ENCODE measurements around the gene EPAS1. TPM values are rescaled to one million over a fixed set of nuclear protein-coding genes. Genes with fewer than 3 reads are reported as not detected.

Gene EPAS1
- total and polyA plus RNA-seq, 2 of the 13 experiments (the other 11 are each of a cell fraction or from before 2014, with no cell fraction given): 47.1 to 182 TPM

DNA sequence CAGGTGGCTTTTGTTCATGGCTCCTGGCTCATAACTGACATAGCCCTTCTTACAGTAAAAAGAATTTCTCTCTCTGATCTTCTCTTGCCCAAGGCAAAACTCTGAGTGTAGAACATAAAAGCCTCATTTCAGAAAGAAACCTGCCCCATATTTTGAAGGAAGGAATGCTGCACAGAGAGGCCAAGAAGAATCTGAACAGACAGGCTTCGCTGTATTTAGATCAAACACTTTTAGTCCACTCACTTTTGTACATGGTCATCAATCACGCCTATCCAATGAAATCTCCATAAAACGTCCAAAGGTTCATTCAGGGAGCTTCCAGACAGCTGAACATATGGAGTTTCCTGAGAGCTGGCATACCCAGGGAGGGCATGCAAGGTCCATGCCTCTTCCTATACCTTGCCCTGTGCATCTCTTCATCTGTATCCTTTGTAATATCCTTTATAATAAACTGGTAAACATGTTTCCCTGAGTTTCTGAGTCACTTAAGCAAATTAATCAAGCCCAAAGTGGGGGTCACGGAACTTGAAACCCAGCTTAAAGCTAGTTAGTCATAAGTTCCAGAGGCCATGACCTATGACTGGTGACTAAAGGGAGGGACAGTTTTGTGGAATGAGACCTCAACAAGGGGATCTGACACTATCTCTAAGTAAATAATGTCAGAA, 119.7 kb downstream of the EPAS1 start (continued):
- TF ChIP-seq RBM39 (IDR thresholded peaks at IDR 0.05; ENCODE audit: low read depth, low read length, poor library complexity, severe bottlenecking): no peak
- TF ChIP-seq HOXA5 (CRISPR knock-in tag; IDR thresholded peaks at IDR 0.05): 0 out of 2 replicates have a peak, but pooled peaks have one; percentile 2
- TF ChIP-seq RXRA (CRISPR knock-in tag; IDR thresholded peaks at IDR 0.05): peak; percentile 52; the same call in 1 of the 2 replicates
- TF ChIP-seq ZNF839 (CRISPR knock-in tag; IDR thresholded peaks at IDR 0.05; ENCODE audit: borderline replicate concordance): no peak
- no peak for TF ChIP-seq JARID2 (CRISPR knock-in tag; IDR thresholded peaks at IDR 0.05; ENCODE audit: insufficient replicate concordance)
- TF ChIP-seq ZNF143 (CRISPR knock-in tag; IDR thresholded peaks at IDR 0.05): no peak; the same call in 1 of the 2 replicates
- TF ChIP-seq ZFP90 (CRISPR knock-in tag; IDR thresholded peaks at IDR 0.05; ENCODE audit: borderline replicate concordance): no peak
- TF ChIP-seq FLYWCH1 (CRISPR knock-in tag; IDR thresholded peaks at IDR 0.05): no peak
- TF ChIP-seq ASH2L (IDR thresholded peaks at IDR 0.05; ENCODE audit: insufficient read length, low read depth, low read length): peak; percentile 58
- no peak for TF ChIP-seq ZNF431 (CRISPR knock-in tag; IDR thresholded peaks at IDR 0.05; ENCODE audit: borderline replicate concordance, low read depth)
- no peak; the same call in 1 of the 2 replicates for TF ChIP-seq KAT8 (CRISPR knock-in tag; IDR thresholded peaks at IDR 0.05)
- TF ChIP-seq POGZ (CRISPR knock-in tag; IDR thresholded peaks at IDR 0.05): peak; percentile 78; the same call in 1 of the 2 replicates
- peak; percentile 36; the same call in 1 of the 2 replicates for TF ChIP-seq HMG20A (CRISPR knock-in tag; IDR thresholded peaks at IDR 0.05; ENCODE audit: borderline replicate concordance)
- no peak for TF ChIP-seq ZNF850 (CRISPR knock-in tag; conservative IDR thresholded peaks at IDR 0.05)
- peak; percentile 93 for TF ChIP-seq NR2F6 (IDR thresholded peaks at IDR 0.05)
- peak; percentile 95 for TF ChIP-seq NR2F6 (CRISPR knock-in tag; IDR thresholded peaks at IDR 0.05)
- no peak for TF ChIP-seq RNF2 (conservative IDR thresholded peaks at IDR 0.05; ENCODE audit: low read depth)
- TF ChIP-seq TSC22D2 (CRISPR knock-in tag; IDR thresholded peaks at IDR 0.05; ENCODE audit: borderline replicate concordance): no peak
- no peak for TF ChIP-seq ZNF549 (CRISPR knock-in tag; IDR thresholded peaks at IDR 0.05)
- no peak for TF ChIP-seq ZNF230 (CRISPR knock-in tag; IDR thresholded peaks at IDR 0.05)
- TF ChIP-seq YEATS2 (CRISPR knock-in tag; IDR thresholded peaks at IDR 0.05; ENCODE audit: borderline replicate concordance): no peak
- TF ChIP-seq ZNF841 (CRISPR knock-in tag; IDR thresholded peaks at IDR 0.05; ENCODE audit: borderline replicate concordance): no peak
- peak; percentile 14; the same call in 1 of the 2 replicates for TF ChIP-seq ZNF792 (CRISPR knock-in tag; IDR thresholded peaks at IDR 0.05)
- no peak for TF ChIP-seq PAWR (CRISPR knock-in tag; IDR thresholded peaks at IDR 0.05; ENCODE audit: borderline replicate concordance)
- no peak for TF ChIP-seq ARNT (IDR thresholded peaks at IDR 0.05)
- no peak for TF ChIP-seq ATF2 (CRISPR knock-in tag; IDR thresholded peaks at IDR 0.05)
- TF ChIP-seq ZNF788 (CRISPR knock-in tag; IDR thresholded peaks at IDR 0.05; ENCODE audit: borderline replicate concordance): no peak; the same call in 1 of the 2 replicates
- TF ChIP-seq HBP1 (CRISPR knock-in tag; IDR thresholded peaks at IDR 0.05; ENCODE audit: low read depth): no peak
- peak; percentile 33; the same call in 1 of the 2 replicates for TF ChIP-seq CEBPG (CRISPR knock-in tag; IDR thresholded peaks at IDR 0.05)
